GM21390 (cell line): ENCODE data around the gene DNAI7.

Experiments
- ATAC-seq: cut with Tn5 transposase; IDR thresholded peaks from one replicate; pipeline ENCODE4 v1.9.1; 2021; ENCODE audit not compliant: unreplicated experiment

DNAI7 gene

DNA sequence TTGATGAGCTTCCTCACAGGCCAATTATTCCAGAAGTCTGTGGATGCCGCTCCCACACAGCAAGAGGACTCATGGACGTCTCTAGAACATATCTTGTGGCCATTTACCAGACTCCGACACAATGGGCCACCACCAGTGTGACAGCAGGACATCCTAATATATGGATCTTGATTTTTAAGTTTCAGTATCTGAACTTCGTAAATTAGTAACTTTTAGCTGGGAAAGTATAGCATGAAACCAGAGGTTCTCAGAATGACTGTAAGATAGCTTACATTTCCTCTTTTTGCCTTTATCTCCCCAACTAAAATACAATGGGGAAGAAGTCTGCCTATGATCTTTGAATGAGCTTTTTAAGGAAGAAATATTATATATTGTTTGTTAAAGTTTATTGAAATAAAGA is 87.0 kb downstream of the DNAI7 start:
- peak; percentile 96 for ATAC-seq

DNA sequence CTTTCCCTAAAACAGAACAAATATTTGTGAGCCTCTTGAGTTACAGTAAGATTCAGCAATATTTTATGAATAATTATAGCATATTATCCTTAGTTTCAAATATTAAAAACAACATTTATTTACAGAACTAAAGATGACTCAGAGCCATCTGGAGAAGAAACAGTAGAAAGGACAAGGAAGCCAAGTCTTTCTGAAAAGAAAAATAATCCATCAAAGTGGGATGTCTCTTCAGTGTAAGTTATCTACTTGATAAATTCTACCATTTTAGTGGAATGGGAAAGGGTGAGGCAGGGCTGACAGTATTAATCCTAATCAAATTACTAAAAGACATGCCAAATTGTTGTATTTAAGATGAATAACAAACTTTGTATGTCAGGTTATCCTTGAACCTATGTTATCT is 88.1 kb downstream of the DNAI7 start:
- ATAC-seq = no peak

DNA sequence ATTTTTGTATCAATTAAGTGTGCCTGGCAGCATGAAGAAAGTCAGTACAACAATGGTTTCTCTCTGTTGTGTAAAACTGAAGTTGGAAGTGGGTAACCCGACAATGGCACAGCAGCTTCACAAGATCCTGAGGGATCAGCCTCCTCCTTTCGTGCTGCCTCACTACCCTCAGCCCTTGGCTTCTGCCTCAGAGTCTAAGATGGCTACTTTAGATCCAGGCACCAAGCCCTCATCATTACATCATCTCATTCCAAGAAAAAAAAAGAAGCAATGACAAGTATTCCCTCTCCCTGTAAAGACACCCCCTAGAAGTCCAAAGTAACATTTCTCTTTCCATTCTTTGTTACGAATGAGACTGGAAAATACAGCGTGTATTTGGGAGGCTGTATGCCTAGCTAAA is 92.6 kb downstream of the DNAI7 start:
- ATAC-seq = no peak

DNA sequence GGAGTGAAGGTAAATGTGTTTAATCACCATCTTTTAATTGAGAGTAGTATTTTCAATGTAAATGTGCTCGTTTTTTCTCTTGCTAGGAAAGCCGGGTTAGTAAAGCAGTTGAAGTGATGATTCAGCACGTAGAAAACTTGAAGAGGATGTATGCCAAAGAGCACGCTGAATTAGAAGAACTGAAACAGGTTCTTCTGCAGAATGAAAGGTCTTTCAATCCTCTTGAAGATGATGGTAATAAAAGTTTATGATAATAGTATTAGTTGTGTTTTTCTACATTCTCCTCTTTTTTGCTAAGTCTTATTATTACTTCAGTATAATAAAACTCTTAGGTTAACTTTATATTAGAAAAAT is 93.9 kb downstream of the DNAI7 start:
- peak; percentile 80 for ATAC-seq

DNA sequence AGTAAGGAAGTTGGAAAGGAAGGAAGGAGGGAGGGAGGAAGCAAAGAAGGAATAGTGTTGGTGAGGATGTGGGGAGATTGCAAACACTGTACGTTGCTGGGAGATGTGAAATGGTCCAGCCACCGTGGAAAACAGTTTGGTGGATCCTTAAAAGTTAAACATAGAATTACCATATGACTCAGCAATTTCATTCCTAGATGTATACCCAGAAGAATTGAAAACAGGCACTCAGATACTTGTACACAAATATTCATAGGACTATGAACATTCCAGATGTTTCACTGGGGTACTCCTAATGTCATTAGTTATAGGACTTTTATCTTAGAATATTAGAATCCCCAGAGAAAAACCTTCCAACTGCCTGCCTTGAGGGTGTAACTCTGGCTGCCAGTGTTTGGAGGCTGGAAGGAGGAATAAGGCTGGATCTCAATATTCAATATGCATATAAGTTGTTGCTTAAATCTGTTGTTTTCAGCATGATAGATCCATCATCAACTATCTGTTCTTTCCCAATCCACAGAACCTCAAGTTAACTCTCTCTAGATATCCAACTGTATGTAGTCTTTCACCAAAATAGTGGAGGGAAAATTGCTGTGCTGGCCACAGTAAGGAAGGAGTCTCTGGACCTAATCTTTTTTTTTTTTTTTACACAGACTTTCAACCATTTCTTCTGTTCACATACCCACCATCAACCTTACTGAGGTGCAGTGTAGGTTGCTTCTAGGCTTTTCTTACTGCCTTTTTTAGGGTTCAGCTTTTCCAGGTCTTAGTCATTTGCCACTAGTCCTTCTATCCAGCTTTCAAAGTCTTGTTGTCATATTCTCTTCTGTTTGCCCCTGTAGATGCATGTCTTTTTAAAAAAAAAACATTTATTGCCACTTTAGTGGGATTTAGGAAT is 94.5 kb downstream of the DNAI7 start:
- no peak for ATAC-seq

DNA sequence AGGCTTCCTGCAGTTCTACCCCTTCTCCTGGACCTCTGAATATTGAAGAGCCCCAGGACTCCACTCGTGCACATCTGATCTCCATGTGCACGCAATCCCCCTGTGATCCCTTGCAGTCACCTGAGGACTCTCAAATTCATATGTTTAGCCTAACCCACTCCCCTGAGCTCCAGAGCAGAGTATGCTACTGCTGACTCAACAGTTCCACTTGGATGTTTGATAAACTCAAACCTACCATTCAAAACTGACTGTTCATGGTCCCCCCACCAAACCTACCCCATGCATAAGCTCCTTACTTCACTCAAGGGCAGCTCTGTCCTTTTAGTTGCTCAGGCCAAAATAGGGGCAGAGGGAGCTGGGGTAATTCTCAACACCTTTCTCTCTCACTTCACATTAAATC is 96.0 kb downstream of the DNAI7 start:
- ATAC-seq = no peak

DNA sequence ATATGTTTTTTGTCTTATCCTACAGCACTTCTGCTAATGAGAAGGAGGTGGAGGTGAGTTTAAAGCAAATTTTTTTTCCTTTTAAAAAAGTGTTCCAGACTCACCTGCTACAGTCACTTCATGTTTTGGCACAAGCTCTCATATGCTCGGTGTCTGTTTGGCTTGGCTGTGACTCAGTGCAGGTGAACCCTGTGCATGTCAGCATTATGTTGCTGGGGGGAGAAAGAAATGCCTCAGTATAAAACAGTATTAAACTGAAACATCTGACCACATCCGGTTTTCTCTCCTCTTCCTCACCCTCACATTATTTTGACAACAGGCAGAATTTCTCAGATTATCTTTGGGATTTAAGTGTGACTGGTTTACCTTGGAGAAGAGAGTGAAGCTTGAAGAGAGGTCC is 105.2 kb downstream of the DNAI7 start:
- ATAC-seq = no peak

DNA sequence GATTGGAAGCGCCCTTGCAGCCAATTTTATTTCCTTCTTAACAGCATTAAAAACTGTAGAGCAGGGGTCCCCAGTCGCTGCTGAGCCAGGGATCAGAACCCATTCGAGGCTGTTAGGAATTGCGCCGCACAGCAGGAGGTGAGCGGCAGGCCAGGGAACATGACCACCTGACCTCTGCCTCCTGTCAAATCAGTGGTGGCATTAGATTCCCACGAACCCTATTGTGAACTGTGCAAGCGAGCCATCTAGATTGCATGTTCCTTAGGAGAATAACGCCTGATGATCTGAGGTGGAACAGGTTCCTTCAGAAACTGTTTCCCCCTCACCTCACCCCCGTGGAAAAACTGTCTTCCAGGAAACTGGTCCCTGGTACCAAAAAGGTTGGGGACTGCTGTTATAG is 107.4 kb downstream of the DNAI7 start:
- no peak for ATAC-seq

DNA sequence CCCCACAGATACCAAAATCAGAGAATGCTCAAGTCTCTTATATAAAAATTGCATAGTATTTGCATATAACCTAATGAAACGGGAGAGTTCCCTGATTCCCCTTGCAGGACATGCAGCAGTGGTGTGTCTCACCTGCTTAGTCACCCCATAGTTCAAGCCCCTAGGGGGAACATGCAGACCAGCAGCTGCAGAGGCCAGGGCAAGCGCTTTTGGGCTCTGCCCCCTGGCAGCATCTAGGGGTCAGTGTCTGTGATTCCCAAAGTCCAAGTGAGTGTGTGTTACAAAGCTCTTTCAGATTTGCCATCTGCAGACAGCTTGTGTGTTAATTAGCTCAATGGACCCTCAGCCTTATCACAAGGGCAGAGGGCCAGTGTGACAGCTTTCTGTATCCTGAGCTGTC is 110.1 kb downstream of the DNAI7 start:
- no peak for ATAC-seq

DNA sequence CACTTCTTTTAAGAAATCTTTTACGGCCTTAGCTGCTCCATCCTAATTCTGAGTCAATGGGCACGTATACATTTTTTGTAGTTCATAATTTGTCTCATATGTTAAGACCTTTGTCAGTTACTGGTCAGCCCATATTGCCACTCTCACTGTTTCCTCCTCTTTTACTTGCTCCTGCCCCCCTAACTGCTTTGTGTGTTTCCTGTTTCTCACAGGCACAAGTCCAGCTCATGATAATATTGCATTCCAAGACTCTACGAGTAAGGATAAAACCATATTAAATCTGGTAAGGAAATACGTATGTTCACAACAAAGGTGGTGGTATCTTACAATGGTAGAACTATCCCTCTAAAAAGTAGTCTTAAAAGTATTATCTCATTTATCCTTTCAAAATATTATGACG is 111.7 kb downstream of the DNAI7 start:
- ATAC-seq = no peak

DNA sequence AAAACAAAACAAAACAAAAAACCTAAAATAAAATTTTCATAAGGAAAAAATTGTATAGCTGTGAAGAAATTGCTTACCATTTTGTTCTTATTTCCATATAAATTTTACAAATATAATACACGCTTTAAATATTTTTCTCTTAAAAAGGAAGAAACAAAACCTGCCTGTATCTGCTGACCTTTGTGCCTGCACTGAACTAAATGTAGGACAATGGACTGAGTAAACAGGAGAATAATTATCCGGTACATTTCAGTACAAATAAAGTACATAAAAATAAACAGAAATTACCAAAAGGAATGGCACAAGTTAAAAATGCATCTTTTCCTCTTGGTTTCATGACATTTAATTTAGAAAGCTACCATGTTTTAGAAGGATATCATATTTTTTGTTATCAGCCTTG is 112.3 kb downstream of the DNAI7 start:
- no peak for ATAC-seq

DNA sequence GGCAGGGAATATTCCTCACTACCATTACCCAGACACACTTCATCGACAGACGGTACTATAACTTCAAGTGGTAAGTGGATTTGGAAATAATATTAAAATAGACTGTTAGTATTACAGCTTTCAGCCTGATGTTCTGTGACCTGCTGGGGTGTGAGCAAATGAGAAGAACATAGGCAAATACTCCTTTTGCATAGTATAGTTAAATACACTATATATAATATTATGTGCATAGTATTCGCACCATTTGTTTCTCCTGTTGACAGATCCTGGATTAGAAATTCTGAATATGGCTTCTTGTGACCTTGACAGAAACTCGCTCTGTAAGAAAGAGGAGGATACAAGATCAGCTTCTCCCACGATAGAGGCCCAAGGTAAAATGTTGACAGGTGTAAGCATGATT is 115.6 kb downstream of the DNAI7 start:
- ATAC-seq = no peak

DNA sequence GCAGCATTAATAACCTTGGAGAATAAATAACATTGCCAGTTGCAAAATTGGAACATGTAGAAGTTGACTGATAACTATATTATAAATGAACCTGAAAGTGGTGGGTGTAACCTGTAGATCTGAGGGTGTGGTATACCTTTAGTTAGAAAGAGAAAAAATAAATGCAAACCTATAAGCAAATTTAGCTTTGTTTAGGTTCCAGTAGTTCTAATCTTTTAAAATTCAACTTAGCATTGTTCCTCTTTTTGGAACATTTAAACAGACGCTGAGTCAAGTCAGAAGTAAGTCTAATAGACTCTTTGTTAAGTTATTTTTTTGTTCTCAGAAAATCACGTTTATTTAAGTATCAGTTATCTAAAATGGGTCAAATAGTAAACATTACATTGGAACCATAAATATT is 120.0 kb downstream of the DNAI7 start:
- peak; percentile 69 for ATAC-seq

DNA sequence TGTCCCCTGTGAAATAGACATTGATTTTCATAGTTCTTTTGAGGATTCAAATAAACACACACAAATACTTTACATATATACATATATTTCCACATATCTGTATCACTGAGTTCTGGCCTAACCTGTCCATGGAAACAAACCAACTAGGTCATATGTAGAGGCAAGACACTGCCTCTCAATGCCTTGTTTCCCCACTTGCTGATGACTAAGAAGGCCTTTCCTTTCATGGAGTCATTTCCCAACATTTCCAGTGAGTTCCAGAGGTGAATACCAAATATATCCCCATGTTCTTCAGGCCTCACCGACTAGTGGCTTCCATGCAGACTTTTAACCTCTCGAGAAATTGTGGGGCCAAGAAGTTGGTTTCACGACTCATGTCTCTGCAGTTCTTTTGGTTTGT is 120.8 kb downstream of the DNAI7 start:
- no peak for ATAC-seq

DNA sequence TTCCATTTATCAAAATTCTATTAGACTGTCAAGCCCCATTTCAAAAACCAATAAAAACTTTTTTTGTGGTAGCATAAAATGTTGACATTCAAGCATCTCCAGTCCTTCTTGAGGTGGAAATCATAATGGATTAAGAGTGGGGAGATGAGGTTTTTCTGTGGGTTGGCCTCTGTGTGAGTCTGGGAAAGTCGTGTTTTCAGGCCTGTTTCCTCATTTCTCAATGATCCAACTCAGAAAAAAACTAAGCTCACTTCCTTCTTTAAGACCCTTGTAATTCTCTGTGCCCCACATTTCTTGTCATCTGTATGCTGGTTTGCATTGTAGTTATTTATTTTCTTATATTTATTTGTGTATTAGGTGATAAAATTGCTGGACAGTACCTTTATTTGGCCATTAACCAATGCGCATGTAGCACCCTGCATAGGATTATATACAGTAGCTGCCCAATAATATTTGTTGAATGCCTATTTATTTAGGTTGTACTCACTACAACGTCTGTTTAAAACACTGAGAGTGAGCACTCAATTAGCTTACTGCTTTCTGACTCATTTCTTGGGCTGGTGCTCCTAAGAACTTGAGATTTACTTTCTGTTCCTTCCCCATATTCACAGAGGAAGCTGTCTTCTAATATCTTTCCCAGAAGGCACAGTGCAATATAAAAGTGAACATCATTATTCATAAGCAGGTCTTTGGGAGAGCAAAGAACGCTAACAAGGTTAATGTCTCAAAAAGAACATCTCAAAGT is 121.9 kb downstream of the DNAI7 start:
- ATAC-seq = no peak

DNA sequence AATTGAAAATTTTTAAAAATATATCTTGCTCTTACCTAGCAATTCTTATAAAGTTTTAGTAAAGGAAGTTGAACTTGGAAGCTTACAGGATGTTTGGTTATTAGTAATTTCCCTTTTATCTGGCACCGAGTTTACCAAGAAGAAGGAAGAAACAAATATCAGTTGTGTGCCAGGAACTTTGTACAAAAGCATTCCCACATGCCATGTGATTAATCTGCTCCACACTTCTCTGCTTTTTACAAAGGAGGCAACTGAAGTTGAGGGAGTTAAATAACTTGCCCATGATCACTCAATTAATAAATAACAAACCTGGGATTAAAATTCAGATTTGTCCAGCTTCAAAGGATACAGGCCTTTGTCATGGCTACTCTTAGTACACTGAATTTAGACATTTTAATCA is 123.6 kb downstream of the DNAI7 start:
- no peak for ATAC-seq

DNA sequence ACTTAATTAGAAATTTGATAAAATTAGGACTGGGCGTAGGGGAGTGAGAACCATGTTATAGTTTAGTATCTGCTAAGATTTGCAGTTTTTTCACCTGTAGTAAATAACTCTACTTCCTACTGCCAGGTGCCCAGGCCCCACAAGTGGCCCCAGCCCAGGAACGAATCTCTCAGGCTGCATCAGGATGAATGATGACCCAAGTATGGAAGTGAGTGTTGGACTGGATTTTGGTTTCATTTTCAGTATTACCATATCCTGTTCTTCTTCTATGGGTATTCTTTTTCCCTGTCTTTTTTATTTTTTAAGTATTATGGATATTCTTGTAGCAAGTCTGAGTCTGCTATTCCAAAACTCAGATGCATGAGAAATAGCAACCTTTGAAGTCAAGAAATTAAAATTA is 125.7 kb downstream of the DNAI7 start:
- no peak for ATAC-seq

DNA sequence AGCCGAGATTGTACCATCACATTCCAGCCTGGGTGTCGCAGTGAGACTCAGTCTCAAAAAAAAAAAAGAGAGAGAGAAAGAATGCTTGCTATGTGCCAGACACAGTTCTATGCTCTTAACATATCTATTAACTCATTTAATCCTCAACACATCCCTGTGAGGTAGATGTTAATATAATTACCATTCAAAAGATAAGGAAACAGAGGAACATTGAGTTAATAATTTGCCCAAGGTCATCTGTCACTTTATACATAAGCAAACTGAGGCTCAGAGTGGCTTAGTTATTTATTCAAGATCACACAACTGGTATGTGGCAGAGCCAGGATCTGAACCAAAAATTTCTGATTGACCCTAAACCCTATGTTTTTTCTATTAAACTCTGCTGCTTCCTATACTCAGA is 129.9 kb downstream of the DNAI7 start:
- no peak for ATAC-seq

DNA sequence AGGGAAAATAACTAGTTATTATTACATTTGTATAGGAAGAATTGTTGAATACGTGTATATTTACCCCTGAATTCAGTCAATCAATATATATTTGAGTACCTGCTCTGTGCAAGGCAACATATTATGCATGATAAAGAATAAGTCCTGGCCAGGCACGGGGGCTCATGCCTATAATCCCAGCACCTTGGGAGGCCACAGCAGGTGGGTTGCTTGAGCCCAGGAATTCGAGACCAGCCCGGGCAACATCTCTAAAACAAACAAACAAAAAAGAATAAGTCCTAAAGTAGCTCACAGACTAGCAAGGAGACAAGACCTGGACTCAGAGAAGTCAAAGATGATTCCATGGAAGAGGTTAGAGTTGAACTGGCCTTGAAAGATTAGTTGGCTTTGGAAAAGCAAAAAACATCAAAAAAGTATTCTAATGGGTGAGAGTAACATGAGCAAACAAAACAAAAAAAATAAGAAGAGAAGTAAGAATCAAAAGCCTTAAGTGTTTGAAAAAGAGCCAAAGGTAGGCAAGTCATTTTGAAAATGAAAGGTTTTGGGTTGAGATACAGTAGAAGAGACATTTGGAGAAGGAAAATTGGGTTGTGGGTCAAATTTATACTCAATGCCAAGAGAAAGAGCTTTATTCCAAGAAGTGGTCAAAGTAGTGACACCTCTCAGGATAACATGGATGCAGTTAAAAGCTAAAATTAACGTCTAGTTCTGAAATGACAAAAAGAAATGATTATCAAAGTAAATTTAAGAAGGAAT is 130.9 kb downstream of the DNAI7 start:
- ATAC-seq = no peak

DNA sequence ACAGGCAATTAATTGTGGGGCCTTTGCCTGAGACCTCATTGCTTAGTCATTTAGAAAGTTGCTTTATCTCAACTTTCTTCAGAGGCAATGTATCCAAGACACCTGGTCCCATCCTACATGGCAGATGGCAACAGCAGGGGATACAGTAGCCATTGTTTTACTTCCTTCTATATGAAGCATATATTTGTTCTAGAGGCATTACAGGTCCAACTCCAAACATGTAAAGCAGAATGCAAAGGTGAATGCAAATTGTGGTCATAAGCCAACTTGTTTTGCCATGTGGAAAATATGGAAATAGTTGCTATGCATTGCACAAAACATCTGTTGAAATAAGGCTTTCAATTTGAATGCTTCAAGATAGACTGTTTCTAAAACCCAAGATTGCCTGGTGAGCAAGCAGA is 136.3 kb downstream of the DNAI7 start:
- ATAC-seq = peak; percentile 40
